ENCODE results near the gene DCAF10. TPM values are rescaled to one million over a fixed set of nuclear protein-coding genes. Genes with fewer than 3 reads are reported as not detected.

The DCAF10 gene
- total and polyA plus RNA-seq, 2 of the 8 experiments (the other 6 are each of a cell fraction or from before 2014, with no cell fraction given) = 7.1 to 15.0 TPM

GRCh38 chr9:37852222-37852621, 51.6 kb downstream of the DCAF10 start:
- Histone ChIP-seq H2BK15ac (ENCODE audit: low read length) (no peak overlapping the region), H2BK12ac (ENCODE audit: low read depth, low read length) (no peak overlapping the region), H2BK120ac (replicated peaks; ENCODE audit: low read depth, low read length) (no peak overlapping the region), H3K4me2 (ENCODE audit: insufficient read depth in 1 of 2, low read depth in 2 of 2, low read length in 2 of 2) (no peak overlapping the region), H2BK20ac (ENCODE audit: low read length) (no peak overlapping the region), H3K4ac (replicated peaks; ENCODE audit: insufficient read length, low read depth, low read length) (no peak overlapping the region), H2AFZ (ENCODE audit: low read length) (no peak overlapping the region), H3K23ac (ENCODE audit: insufficient read length) (no peak overlapping the region), H3K79me1 (ENCODE audit: low read depth, low read length) (no peaks in the 10 kb centered on the region), H2AK5ac (ENCODE audit: low read depth, low read length) (no peak overlapping the region), H3K4me1 (replicated peaks in 1 of 4; ENCODE audit: control insufficient read depth in 3 of 4, insufficient read depth in 4 of 4, low read length in 3 of 4) (no peaks in the 10 kb centered on the region), H3K9me3 (ENCODE audit: insufficient read depth in 2 of 2, low read depth in 1 of 2, low read length in 1 of 2) (no peaks in the 10 kb centered on the region), H3K27ac (ENCODE audit: low read depth, low read length) (no peak overlapping the region), H3K56ac (replicated peaks; ENCODE audit: insufficient read length, low read depth, low read length) (no peak overlapping the region), H3K36me3 (ENCODE audit: control insufficient read depth in 2 of 4, insufficient read depth in 4 of 4, low read length in 3 of 4) (no peaks in the 10 kb centered on the region), H4K91ac (replicated peaks; ENCODE audit: insufficient read length, low read length) (no peak overlapping the region), H4K5ac (ENCODE audit: insufficient read length, low read depth, low read length) (no peak overlapping the region), H4K20me1 (replicated peaks in 1 of 2; ENCODE audit: control insufficient read depth in 1 of 2, insufficient read depth in 2 of 2, low read length in 2 of 2) (no peaks in the 10 kb centered on the region), H3K23me2 (ENCODE audit: low read depth, low read length) (no peaks in the 10 kb centered on the region), H3K14ac (ENCODE audit: insufficient read length) (no peak overlapping the region), H3K18ac (ENCODE audit: extremely low read depth, low read length) (no peak overlapping the region), H2BK5ac (ENCODE audit: low read depth, low read length) (no peak overlapping the region), H4K8ac (ENCODE audit: extremely low read depth, insufficient read depth, low read length) (no peak overlapping the region), H3K79me2 (ENCODE audit: control insufficient read depth in 1 of 2, insufficient read depth in 2 of 2, low read length in 2 of 2) (no peaks in the 10 kb centered on the region), H3K27me3 (replicated peaks in 1 of 4; ENCODE audit: control insufficient read depth in 3 of 4, extremely low read depth in 1 of 4, insufficient read depth in 3 of 4, low read length in 3 of 4) (no peaks in the 10 kb centered on the region), H3K4me3 (ENCODE audit: extremely low read depth in 1 of 4, insufficient read depth in 2 of 4, low read depth in 3 of 4, low read length in 4 of 4) (no peak overlapping the region), H3K9ac (replicated peaks in 1 of 4; ENCODE audit: extremely low read depth in 1 of 4, low read depth in 3 of 4, low read length in 3 of 4) (no peak overlapping the region)
- ChIA-PET CTCF (ENCODE audit: partially characterized antibody) (interaction anchor here (1.5 kb wide), 1 partner anchor 19 kb away, joined by 4 read pairs; no protein-coding TSS in a partner anchor), POLR2A (ENCODE audit: partially characterized antibody) (interaction anchor here (0.6 kb wide), 1 partner anchor 97 kb away, joined by 3 read pairs; no protein-coding TSS in a partner anchor)
- no peak for DNase-seq (ENCODE audit: low read depth in 1 of 2, low spot score in 2 of 2)
- WGBS, 2 experiments (ENCODE audit: extremely low coverage in 1 of 2, insufficient coverage in 1 of 2, insufficient read length in 1 of 2, insufficient replicate concordance in 2 of 2, low coverage in 1 of 2, low lambda C conversion rate in 2 of 2, missing lambda C conversion rate in 1 of 2) = 93% methylated on average over 2 of the region's 2 CpGs; no CpG with 5 or more reads in 1 of the 2 experiments
- FAIRE-seq = no peak
- TF ChIP-seq TAF7 (optimal IDR thresholded peaks at IDR 0.05; ENCODE audit: borderline replicate concordance, low read depth, low read length) = no peak
- TF ChIP-seq, protein P1, sequence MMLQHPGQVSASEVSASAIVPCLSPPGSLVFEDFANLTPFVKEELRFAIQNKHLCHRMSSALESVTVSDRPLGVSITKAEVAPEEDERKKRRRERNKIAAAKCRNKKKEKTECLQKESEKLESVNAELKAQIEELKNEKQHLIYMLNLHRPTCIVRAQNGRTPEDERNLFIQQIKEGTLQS (IDR thresholded peaks at IDR 0.05; ENCODE audit: insufficient read depth, low read depth, low read length) = no peak
- TF ChIP-seq CHD1 (IDR thresholded peaks at IDR 0.05; ENCODE audit: low read depth, low read length) = no peak
- no peak for TF ChIP-seq ZNF274 (IDR thresholded peaks at IDR 0.05; ENCODE audit: borderline replicate concordance, extremely low read depth, low read length)
- TF ChIP-seq RBBP5 (IDR thresholded peaks at IDR 0.05; ENCODE audit: borderline replicate concordance, low read depth, low read length) = no peak
- no peak for TF ChIP-seq USF2 (IDR thresholded peaks at IDR 0.05; ENCODE audit: low read length)
- TF ChIP-seq RNF2 (IDR thresholded peaks at IDR 0.05; ENCODE audit: borderline replicate concordance, low read depth, low read length, missing control alignments, poor library complexity, severe bottlenecking) = no peak
- no peak for TF ChIP-seq RXRA (IDR thresholded peaks at IDR 0.05; ENCODE audit: insufficient read depth, low read depth, low read length)
- TF ChIP-seq CBX5 (IDR thresholded peaks at IDR 0.05; ENCODE audit: low read depth, low read length) = no peak
- no peak for TF ChIP-seq MAX (IDR thresholded peaks at IDR 0.05)
- no peak for TF ChIP-seq BACH1 (IDR thresholded peaks at IDR 0.05; ENCODE audit: low read length)
- no peak for TF ChIP-seq TAF1 (IDR thresholded peaks at IDR 0.05; ENCODE audit: low read depth, low read length)

Measured in H1 (cell line).